Activated CD4-positive, alpha-beta T cell treated with anti-CD3 and anti-CD28 coated beads, Interleukin-2, amount 50 U/mL, for 16 hours (primary cell): Measurements from ENCODE around the gene MLXIPL.
"Not testable (repeated sequence)": the region's sequence is repeated elsewhere in the genome, so short reads cannot be mapped to it uniquely, and the experiment has no call there.

Source experiments
- DNase-seq: peaks from one replicate; pipeline ENCODE4 v3.0.0-alpha.2; 2020

MLXIPL gene

DNA sequence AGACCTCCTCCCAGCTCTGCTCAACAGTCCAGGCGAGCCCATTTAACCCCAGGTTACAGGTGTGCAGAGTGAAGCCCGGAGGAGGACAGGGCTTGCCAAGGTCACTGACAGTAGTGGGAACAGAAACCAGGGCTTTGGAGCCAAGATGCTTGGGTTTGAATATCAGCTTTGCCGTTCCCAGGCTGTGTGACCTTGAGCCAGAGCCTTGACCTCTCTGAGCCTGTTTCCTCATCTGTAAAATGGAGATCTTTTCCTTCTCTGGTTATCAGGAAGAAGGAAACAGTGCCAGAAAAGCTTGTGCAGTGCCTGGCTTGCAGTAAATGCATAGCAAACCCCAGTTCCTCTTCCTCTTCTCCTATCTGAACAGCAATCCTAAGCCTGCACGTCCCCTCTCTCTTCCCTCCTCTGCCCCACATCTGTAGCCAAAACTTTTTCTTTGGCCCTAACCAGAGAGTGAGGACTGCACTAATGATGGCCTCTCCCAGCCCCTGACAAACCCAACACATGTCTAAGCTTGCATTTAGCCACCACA is 21.4 kb upstream of the MLXIPL start:
- no peak for DNase-seq

DNA sequence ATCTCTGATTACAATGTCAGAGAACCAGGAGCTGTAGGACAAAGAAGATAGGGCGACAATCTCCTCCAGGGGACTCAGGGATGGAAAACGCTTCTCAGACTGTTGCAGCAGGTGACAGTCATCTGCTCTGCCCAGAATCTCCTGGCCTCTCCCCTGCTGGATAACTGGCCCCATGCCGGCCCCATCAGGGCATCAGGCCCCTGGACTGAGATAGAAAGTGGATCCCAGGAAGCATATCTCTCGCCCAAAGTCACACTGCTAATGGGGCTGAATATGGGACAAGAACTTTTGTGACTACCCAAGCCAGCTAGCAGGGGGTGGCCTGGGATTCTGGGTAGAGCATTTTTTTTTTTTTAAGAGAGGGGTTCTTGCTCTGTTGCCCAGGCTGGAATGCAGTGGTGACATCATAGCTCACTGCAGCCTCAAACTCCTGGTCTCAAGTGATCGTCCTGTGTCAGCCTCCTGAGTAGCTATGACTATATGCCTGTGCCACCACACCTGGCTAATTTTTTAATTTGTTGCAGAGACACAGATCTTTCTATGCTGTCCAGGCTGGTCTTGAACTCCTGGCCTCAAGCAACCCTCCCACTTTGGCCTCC is 20.5 kb upstream of the MLXIPL start:
- no peak for DNase-seq

DNA sequence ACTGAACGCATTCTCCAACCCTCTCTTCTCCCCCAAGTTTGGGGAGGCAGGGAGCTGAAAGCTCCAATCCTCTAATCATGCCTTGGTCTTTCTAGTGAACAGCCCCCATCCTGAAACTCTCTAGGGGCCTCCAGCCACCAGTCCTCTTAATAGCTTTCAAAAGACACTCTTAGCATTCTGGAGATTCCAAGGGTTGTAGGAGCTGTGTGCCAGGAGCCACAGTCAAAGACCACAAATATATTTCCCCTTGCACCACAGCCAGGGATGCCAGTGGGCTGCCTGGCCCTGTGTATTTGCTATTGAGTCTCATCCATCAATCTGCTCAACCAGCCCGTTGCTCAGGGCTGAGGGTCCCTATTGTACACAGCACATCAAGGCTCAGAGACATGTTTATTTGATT is 18.5 kb upstream of the MLXIPL start:
- DNase-seq = no peak

DNA sequence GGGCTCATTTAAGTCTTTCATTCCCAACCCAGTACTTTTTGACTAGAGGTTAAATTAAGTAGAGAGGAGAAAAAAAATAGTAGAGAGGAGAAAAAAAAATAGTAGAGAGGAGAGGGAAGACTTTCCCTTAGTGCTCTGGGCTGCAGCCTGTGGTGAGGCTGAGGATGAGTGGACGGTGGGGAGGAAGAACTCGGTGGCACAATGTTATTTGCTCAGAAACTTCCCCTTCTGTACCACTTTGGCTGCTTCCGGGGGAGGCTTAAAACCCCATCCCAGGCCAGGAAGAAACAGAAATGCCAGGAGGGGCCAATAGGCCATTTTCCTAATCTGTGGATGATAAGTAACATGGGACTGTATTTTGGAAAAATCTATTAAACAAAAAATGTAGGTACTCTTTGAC is 14.6 kb upstream of the MLXIPL start:
- no peak for DNase-seq

DNA sequence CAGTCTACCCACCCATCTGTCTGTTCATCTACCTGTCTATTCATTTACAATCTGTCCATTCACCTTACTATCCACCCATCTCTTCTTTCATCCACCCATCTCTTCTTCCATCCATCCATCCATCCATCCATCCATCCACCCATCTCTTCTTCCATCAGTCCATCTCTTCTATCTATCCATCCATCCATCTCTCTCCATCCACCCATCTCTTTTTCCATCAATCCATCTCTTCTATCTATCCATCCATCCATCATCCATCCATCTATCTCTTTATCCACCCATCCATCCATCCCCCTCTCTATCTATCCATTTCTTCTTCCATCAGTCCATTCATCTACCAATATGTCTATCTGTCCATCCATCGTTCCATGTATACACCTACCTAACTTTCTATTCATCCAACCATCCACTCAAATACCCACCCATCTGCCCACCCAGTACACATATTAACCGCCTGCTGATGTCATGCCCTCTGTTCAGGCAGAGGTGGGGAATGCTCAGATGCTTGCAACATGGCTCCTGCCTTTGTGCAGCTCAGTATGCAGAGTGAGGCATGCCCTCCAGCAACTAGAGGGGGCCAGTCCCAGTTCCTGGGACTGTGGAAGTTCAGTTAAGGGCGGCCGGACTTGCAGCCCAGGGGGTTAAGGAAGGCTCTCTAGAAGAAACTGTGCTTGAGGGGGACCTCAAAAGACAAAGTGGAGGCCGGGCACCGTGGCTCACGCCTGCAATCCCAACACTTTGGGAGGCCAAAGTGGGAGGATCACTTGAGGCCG is 11.3 kb upstream of the MLXIPL start:
- DNase-seq = no peak

DNA sequence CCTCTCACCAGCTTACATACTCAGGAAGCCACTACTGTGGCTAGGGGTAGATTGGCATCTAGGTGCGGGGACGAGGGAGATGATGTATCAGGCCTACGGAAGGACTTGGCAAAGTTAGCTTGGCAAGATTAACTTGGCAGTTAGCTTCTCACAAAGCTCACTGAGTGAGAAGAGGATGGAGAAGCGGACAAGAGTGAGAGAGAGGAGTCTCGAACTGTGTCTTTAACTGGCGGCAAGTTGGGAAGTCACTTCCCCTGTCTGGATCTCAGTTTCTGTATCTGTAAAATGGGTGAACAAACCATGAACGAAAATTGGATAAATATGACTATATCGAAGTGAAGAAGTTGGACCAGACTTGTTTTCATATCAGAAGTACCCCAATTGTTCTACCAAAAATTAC is 9.5 kb upstream of the MLXIPL start:
- no peak for DNase-seq

DNA sequence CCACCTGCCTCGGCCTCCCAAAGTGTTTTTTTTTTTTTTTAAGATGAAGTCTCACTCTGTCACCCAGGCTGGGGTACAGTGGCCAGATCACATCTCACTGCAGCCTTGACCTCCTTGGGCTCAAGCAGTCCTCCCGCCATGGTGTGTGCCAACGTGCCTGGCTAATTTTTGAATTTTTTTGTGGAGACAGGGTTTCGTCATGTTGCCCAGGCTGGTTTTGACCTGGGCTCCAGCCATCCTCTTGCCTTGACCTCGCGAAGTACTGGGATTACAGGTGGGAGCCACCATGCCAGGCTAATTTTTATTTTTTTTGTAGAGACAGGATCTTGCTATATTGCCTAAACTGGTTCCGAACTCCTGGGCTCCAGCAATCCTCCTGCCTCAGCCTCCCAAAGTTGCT is 9.0 kb upstream of the MLXIPL start:
- no peak for DNase-seq

DNA sequence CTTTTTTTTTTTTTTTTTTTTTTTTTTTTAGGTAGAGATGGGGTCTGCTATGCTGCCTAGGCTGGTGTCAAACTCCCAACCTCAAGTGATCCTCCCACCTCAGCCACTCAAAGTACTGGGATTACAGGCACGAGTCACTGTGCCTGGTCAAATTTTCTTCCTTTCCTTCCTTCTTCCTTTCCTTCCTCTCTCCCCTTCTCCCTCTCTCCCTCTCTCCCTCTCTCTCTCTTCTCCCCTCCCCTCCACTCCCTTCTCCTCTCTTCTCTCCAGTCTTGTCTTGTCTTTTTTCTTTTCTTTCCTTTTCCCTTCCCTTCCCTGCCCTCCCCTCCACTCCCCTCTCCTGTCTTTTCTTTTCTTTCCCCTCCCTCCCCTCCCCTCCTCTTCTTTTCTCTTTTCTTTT is 7.2 kb upstream of the MLXIPL start:
- DNase-seq = no peak

DNA sequence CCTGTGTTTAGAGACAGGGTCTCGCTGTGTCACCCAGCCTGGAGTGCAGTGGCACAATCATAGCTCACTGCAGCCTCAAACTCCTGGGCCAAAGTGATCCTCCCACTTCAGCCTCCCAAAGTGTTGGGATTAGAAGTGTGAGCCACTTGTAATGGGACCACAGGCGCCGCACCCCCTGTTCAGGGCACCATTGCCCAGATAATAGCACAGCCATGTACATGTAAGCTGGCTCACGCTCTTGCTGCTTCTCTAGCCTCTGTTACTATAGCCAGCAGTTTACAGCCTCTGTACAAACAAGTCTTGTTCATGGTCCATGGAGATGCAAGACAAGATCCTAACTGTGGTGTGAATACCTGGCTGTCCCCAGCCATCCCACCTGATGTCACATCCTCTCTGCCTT is 4.2 kb upstream of the MLXIPL start:
- DNase-seq = no peak

DNA sequence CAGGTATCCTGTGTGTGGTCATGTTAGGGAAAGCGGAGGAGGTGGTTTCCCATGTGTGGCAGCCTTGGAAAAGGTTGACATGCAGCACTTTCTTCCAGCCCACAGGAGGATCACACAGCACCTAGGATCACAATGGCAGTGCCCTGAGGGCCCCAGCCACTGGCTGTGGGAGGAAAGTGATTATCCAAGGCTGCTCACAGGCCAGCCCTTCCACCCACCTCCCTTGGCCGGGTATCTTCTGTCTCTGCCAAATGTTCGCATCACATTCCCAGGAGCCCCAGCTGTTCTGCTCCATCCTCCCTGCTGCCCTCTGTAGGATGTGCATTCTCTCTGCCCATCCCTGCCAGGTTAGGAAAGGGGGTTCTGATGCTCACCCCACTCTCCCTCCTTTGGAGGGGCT is 2.5 kb upstream of the MLXIPL start:
- no peak for DNase-seq

DNA sequence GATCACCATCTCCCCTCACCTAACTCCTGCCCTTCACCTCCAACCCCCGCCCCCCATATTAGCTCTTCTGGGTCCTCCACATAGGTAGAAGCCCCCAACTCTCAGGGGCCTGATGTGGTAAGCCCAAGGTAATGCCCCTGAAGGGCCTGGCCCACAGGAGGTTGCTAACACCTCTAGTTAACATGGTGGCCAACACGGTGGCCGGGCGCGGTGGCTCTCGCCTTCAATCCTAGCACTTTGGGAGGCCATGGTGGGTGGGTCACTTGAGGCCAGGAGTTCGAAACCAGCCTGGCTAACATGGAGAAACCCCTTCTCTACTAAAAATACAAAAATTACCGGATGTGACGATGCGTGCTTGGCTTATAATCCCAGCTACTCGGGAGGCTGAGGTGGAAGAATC is 954 bp upstream of the MLXIPL start:
- DNase-seq = no peak

DNA sequence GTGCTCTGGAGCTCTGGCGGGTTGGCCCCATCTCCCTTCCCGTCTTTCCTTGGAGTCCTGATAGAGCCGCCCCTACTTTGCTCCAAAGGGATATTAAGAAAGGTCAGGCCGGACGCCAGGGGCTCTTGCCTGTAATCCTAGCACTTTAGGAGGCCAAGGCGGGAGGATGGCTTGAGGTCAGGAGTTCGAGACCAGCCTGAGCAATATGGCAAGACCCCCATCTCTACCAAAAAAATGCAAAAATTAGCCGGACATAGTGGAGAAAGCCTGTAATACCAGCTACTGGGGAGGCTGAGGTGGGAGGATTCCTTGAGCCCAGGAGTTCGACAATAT is 313 bp upstream of the MLXIPL start:
- no peak for DNase-seq

DNA sequence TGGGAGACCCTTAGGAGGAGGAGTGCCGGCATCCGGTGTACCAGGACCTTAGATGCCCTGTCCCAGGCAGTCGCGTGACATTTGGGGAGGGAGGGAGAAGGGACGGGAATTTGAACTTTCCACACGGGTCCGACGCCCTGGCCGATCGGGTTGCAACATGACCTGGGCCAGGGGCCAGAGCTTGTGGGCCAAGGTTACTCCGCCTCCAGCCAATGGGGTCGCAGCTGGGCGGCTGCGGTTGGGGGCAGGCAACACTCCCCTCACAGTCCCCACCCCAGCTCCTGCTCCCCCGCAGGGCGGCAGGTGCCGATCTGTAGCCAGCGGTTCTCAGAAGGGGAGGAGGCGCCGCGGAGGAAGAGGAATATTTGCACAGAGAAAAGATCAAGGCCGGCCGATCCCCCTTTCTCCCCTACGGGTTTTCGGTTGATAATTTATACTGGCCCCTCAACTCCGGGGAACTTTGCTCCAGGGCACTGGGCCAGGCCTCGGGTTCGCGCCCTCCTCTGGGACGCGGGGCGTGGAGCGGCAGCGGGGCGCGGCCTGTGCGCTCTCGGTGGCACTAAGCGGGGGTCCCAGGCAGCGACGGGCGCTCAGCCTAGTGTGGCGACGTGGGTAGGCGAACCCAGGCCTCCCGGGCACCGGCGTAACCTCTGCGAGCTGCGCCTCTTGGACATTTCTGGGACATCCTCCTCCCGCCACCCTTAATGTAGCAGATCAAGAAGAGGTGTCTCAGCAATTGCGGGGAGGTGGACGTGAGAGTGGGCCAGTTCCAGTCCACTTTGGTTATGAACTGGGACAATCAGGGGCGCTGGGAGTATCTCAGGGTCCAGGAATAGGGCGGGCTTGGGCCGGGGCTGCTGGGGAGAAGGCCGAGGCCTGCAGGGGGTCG is 1.2 kb downstream of the MLXIPL start:
- no peak for DNase-seq

DNA sequence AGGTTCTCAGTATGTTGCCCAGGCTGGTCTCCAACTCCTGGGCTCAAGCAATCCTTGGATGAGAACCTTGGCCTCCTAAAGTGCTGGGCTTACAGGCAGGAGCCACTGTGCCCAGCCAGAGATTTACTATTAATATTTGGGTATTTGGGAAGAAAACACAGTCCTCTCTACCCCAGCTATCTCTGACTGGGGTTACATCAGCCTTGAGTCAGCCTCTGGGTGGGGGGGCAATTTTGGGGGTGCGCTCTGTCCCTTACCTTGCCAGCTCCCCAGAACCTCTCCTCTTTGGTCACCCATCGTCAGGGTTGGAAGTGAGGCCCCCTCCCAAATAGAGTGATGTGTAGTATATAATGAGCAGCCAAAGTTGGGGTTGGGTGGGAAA is 1.8 kb downstream of the MLXIPL start:
- no peak for DNase-seq

DNA sequence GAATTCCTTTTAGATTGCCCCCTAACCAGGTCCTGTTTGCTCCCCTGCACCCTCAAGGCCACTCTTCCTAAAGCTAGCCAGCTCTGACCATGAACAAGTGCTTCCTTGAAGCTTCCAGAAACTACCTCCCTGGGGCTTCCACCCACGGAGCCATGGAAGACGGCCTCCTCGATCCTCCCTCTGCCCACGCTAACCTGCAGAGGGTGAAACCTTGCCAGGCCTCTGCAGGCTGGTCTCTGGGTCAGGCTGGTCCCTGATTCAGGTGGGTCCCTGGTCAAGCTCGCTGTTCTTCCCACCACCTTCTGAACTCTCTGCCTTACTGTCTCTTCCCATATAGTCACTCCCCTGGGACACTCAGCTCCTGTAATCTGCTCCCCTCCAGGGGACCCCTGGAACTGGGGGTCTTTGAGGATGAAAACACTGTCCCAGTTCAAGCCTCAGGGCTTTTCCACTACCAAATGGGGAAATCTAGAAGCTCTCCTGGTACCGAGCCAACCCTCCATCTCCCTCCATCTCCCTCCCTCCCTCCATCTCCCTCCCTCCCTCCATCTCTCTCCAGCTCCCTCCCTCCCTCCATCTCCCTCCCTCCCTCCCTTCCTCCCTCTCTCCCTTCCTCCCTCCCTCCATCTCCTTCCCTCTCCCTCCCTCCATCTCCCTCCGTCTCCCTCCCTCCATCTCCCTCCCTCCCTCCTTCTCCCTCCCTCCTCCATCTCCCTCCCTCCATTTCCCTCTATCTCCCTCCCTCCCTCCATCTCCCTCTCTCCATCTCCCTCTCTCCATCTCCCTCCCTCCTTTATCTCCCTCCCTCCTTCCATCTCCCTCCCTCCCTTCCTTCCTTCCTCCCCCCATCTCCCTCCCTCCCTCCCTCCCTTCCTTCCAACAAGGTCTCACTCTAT is 2.9 kb downstream of the MLXIPL start:
- DNase-seq = no peak

DNA sequence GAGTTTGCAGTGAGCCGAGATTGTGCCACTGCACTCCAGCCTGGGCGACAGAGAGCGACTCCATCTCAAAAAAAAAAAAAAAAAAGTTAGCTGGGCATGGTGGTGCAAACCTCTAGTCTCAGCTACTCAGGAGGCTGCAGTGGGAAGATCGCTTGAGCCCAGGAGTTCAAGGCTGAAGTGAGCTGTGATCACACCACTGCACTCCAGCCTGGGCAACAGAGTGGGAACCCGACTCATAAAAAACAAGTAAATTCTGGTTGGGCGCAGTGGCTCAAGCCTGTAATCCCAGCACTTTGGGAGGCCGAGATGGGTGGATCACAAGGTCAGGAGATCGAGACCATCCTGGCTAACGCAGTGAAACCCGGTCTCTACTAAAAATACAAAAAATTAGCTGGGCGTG is 4.9 kb downstream of the MLXIPL start:
- DNase-seq = not testable (repeated sequence)

DNA sequence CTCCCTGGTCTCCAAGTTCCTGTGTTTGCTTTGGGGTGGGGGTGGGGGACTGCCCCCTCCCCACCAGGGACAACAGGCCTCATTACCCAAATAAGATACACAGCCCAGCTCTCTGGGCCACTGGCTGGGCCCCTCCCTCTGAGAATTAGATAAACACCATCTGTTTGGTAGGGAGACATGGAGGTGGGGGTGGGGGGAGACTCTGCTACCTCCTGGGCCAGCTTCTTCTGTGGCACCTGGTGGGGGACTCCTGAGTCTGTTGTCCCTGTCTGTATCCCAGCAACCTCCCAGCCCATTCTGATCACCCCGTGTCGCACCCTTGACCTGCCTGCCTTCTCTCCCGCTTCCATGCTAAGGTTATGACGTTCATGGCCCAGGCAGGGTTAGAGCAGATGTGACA is 5.8 kb downstream of the MLXIPL start:
- no peak for DNase-seq

DNA sequence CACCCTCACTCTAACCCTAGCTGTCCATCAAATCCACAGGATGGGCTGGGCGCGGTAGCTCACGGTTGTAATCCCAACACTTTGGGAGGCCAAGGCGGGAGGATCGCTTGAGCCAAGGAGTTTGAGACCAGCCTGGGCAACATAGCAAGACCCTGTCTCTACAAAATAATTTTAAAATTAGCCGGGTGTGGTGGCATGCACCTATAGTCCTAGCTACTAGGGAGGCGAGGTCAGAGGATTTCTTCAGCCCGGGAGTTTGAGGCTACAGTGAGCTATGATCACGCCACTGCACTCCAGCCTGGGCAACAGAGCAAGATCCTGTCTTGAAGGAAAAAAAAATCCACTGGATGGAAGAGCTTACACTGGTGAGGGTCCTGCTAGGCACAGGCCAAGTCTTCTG is 6.8 kb downstream of the MLXIPL start:
- DNase-seq = not testable (repeated sequence)

DNA sequence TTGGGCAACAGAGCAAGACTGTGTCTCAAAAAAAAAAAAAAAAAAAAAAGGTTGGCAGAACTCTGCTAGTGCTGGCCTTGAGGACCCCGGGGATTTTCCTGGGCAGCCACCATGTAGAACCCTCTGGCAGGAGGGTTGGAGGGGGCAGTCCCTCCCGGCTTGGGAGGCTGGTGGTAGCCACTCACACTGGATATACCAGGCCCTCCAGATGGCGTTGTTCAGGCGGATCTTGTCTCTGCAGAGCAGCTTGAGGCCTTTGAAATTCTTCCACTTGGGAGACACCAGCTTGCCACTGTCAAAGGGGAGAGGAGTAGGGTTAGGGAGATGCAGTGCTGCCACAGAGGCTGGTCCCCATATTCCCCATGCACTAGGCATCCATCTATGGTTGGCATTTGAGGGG is 8.4 kb downstream of the MLXIPL start:
- DNase-seq = no peak

DNA sequence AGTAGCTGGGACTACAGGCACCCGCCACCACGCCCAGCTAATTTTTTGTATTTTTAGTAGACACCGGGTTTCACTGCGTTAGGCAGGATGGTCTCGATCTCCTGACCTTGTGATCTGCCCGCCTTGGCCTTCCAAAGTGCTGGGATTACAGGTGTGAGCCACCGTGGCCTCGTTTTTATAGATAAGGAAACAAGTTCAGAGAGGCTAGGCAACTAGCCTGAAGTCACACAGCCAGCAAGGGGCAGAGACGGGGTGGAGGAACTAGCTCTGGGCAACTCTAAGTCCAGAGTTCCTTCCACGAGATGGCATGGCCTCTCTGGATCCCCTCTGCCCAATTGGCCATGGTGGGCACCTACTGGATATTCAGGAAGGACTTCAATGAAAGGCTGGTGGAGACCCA is 9.4 kb downstream of the MLXIPL start:
- not testable (repeated sequence) for DNase-seq

DNA sequence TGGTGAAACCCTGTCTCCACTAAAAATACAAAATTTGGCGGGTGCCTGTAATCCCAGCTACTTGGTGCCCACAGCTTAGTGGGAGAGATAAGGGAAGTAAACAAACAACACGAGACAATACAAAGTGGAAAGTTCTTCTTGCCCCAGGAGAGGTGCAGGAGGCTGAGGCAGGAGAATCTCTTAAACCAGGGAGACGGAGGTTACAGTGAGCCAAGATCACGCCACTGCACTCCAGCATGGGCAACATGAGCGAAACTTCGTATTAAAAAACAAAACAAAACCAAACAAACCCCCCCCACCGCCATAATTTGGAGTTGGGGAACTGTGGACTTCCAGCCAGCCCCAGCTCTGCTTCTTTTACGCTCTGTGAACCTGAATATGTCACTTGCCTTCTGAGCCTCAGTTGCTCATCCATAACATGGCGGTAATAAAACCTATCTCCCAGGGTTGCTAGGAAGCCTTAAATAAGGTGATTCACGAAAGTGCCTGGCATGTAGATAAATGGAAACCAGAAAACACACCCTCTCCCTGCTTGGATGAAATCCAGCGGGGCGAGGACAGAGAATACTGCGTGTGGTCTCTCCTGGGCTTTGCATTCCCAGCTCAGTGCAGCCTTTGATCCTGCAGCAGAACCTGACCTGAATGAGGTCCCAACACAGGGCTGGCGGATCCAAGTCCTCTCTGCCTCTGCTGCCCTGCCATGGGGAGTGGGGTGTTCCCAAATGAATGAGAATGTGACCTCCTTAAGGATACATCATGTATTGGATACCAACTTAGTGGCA is 10.2 kb downstream of the MLXIPL start:
- no peak for DNase-seq
